Lung (tissue), 13 donors: ENCODE measurements around the gene MYH7. TPM values are rescaled to one million over a fixed set of nuclear protein-coding genes. Genes with fewer than 3 reads are reported as not detected.

Source experiments
- ATAC-seq: fragments of 200-7000 bp; cut with Tn5 transposase; one replicate; pipeline ENCODE4 v1.9.1; 2020; ENCODE audit warnings: moderate number of reproducible peaks; ENCODE audit not compliant: insufficient read depth, low FRiP score
- DNase-seq, 3 donors: peaks; one replicate each; pipeline ENCODE4 v3.0.0-alpha.2; 2013 to 2017
- H3K27ac ChIP-seq, 2 donors: one replicate each; pipeline ENCODE4 v1.5.1; 2013; ENCODE audit warnings: mild to moderate bottlenecking in 2 of 2, moderate library complexity in 2 of 2, control low read depth in 1 of 2, inconsistent platforms in 1 of 2, low read depth in 1 of 2, low read length in 1 of 2
- H3K27me3 ChIP-seq, 3 donors: one replicate each; pipeline ENCODE4 v1.5.1; 2013; ENCODE audit warnings: low read length in 2 of 3; ENCODE audit not compliant: control insufficient read depth in 3 of 3, insufficient read depth in 3 of 3
- H3K36me3 ChIP-seq, 4 donors: one replicate each; pipeline ENCODE4 v1.5.1; 2013; ENCODE audit warnings: low read length in 4 of 4, mild to moderate bottlenecking in 1 of 4, moderate library complexity in 1 of 4; ENCODE audit not compliant: control insufficient read depth in 4 of 4, insufficient read depth in 4 of 4
- H3K4me1 ChIP-seq, 5 donors: one replicate each; pipeline ENCODE4 v1.5.1; 2013; ENCODE audit warnings: low read length in 5 of 5, mild to moderate bottlenecking in 2 of 5, moderate library complexity in 1 of 5; ENCODE audit not compliant: control insufficient read depth in 5 of 5, insufficient read depth in 5 of 5
- H3K4me3 ChIP-seq: one replicate; pipeline ENCODE4 v1.5.1; 2013; ENCODE audit warnings: mild to moderate bottlenecking, control low read depth, moderate library complexity
- H3K9ac ChIP-seq, 2 donors: one replicate each; pipeline ENCODE4 v1.5.1; 2013; ENCODE audit warnings: low read length in 2 of 2, control low read depth in 1 of 2; ENCODE audit not compliant: insufficient read depth in 1 of 2
- H3K9me3 ChIP-seq, 4 donors: one replicate each; pipeline ENCODE4 v1.5.1; 2013; ENCODE audit warnings: low read length in 3 of 4, mild to moderate bottlenecking in 1 of 4, moderate library complexity in 1 of 4; ENCODE audit not compliant: control insufficient read depth in 4 of 4, insufficient read depth in 3 of 4
- WGBS, 2 donors: extraction: QIAGEN DNeasy Blood & Tissue Kit; methylation state at CpG; one replicate each; pipeline ENCODE4 v1.1.7; 2013; 5-methylcytosine and 5-hydroxymethylcytosine counted together
- polyA plus RNA-seq, 2 donors: library from polyadenylated mRNA; stranded (reverse); fragments of 200-250 nt; gene quantifications; one replicate each; pipeline ENCODE4 v1.2.1, GENCODE V29; 2013
- small RNA-seq: library from RNA; depleted of rRNA; stranded (forward); fragments of <200 nt; gene quantifications from one replicate; pipeline ENCODE3, GENCODE V24; 2014; ENCODE audit warnings: low replicate concordance
- total RNA-seq, 2 donors: library from RNA; depleted of rRNA in 1 of 2; stranded (reverse); fragments of >200 nt in 1 of 2; gene quantifications; one replicate each; pipeline ENCODE4 v1.2.1, GENCODE V29; 2014 to 2021
- TF ChIP-seq, protein P1 (sequence below): IDR thresholded peaks from 2 replicates; pipeline ENCODE4 v1.5.1; 2012; ENCODE audit warnings: mild to moderate bottlenecking; ENCODE audit errors: control extremely low read depth, extremely low read depth
- donor health status: control.
- donor health status: control.
- donor health status: Bipolar disorder and iron deficiency.
- donor health status: healthy.
- donor health status: DM: yes; HTN: yes; CAD: no.

The MYH7 gene
- total and polyA plus RNA-seq, 4 donors: 0.02 to 0.19 (median 0.09) TPM; not detected in 1

DNA sequence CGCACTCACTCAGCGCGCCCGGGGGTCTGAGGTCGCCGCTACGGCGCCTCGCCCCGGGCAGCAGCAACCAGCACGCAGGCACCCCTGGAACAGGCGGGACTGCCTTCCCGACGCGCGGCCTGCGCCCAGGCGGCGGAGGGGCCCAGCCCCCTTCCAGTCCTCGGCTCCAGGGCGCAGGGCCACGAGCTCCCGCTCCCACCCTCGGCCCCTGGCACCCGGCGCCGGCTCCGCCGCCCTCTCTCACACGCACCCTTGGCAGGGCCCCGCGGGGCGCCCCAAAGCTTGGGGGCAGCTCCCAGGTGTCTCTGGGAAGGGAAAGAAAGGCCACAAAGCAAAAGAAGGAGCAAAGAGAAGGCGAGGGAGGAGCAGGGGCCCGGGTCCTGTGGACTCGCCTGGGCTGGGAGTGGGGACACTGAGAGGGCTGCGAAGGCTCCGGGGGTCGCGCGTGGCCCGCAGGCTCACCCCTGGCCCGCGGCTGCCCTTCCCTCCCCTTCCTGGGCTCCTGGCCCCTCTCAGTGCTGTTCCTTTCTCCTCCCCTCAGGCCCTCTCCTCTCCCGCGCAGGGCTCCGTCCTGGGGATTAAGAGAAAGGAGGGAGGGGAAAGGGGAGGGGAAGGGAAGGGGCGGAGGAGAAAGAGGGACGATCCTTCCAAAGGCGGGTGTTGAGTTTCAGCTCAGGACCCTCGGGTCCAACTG, 69.6 kb downstream of the MYH7 start:
- Histone ChIP-seq H3K9me3 (no peaks in the 10 kb centered on the region), H3K9ac (peak overlapping the region in 1 of 2 donors; percentile 59), H3K27me3 (no peaks in the 10 kb centered on the region), H3K36me3 (peaks cover 0 to 16% (median 7%) of the 10 kb centered on the region in 4 donors), H3K27ac (peak overlapping the region; percentile 54 to 87), H3K4me3 (peak overlapping the region; percentile 33), H3K4me1 (peaks cover 0 to 42% (median 17%) of the 10 kb centered on the region in 5 donors)
- DNase-seq: peak in 2 of 3 donors; percentile 98 to 99
- TF ChIP-seq, protein P1, sequence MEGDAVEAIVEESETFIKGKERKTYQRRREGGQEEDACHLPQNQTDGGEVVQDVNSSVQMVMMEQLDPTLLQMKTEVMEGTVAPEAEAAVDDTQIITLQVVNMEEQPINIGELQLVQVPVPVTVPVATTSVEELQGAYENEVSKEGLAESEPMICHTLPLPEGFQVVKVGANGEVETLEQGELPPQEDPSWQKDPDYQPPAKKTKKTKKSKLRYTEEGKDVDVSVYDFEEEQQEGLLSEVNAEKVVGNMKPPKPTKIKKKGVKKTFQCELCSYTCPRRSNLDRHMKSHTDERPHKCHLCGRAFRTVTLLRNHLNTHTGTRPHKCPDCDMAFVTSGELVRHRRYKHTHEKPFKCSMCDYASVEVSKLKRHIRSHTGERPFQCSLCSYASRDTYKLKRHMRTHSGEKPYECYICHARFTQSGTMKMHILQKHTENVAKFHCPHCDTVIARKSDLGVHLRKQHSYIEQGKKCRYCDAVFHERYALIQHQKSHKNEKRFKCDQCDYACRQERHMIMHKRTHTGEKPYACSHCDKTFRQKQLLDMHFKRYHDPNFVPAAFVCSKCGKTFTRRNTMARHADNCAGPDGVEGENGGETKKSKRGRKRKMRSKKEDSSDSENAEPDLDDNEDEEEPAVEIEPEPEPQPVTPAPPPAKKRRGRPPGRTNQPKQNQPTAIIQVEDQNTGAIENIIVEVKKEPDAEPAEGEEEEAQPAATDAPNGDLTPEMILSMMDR: no peak
- 4 to 7% methylated on average over 30 to 51 of the region's 51 CpGs for WGBS, 2 donors
- peak; percentile 56 for ATAC-seq

DNA sequence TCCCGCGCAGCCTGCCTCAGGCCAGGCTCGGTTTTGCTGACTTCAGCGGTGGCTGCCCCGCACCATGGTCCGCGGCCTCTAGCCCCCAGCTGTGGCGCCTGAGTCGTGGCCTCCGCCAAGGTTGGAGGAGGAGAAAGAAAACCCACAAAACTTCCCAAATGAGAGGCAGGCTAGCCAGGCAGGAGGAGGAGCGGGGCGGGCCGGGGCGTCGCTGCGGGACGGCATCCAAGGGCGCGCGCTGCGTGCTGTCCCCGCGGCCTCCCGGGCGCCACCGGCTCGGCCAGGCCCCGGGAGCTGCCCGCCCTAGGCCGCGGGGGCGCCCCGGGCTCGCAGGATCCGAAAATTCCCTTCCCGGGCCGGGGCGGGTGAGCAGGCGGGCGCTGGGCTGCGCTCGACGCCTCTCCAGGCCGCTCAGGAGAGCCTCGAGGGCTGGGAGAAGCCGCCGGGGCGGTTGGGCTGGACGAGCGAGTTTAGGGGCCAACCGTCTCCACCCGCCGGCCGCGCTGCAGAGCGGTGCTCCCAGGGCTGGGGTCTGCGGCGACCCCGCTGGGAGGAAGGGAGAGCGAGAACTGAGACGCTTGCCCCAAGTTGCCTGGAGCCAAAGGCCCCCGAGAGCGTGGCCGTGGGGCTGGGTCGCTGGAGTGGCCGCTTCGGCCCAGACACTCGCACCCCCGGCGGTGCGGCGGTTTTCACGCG, 70.3 kb downstream of the MYH7 start, which contains the start of gene EFS:
TSS of gene EFS (minus strand) at position 137 of the 696 bp plus-strand sequence. CDS start 147 bp downstream, outside the sequence.
- TF ChIP-seq, protein P1: no peak
- DNase-seq (peak; percentile 62 to 74 (median 68)), ATAC-seq (peak; percentile 60)
- Histone ChIP-seq H3K27me3 (no peaks in the 10 kb centered on the region), H3K36me3 (peaks cover 0 to 19% (median 7%) of the 10 kb centered on the region in 4 donors), H3K27ac (peak within 1 kb of the TSS; percentile 54 to 87), H3K9ac (peak within 1 kb of the TSS; percentile 82 to 96), H3K4me3 (peak within 1 kb of the TSS; percentile 33), H3K9me3 (no peaks in the 10 kb centered on the region), H3K4me1 (peaks cover 0 to 42% (median 17%) of the 10 kb centered on the region in 5 donors)
- 1 to 2% methylated on average over 64 to 74 of the region's 74 CpGs for WGBS, 2 donors

DNA sequence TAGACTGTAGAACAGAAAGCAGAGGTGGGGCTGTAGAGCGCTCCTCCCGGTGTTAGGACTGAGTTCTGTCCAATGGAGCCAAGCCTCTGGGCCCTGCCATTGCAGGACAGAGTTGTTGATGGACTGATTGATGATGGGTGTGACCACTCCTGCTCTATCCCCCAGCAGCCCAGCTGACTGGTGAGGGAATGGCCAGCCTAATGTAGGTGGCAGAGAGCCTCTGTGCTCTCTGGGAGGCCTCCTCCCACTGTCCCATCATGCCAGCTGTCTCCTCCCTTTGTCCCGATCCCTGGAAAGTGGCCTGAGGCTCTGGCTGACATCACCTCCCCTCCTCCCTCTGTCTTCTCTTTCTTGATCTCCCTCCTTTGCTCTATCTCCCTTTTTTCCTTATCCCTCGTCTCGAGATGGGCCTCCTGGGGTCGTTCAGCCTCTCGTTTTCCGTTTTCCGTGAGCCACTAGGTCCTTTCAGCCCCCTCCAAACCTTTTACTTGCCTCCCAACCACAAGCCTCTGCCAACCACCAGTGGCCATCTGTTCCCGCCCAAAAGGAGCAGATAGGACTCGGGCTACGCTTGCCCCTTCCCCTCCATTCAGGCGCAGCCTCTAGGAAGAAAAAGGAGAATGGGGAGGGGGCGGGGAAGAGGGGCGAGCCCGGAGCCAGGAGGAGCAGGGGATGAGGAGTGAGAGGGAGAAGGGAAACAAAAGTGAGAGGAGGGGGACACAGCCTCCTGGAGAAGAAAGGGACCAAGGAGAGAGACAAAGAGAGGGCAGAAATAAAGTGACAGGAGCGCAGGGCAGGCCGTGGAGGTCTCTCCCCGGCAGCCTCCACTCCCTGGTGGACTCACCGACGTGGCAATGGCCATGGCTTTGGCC, 71.1 kb downstream of the MYH7 start:
- TF ChIP-seq, protein P1: no peak
- Histone ChIP-seq H3K4me3 (peak overlapping the region; percentile 32), H3K9me3 (no peaks in the 10 kb centered on the region), H3K4me1 (peaks cover 0 to 42% (median 17%) of the 10 kb centered on the region in 5 donors), H3K36me3 (peaks cover 0 to 21% (median 10%) of the 10 kb centered on the region in 4 donors), H3K27me3 (no peaks in the 10 kb centered on the region), H3K9ac (peak overlapping the region; percentile 82 to 96), H3K27ac (peak overlapping the region; percentile 54 to 87)
- 20 to 31% methylated on average over 18 to 21 of the region's 21 CpGs for WGBS, 2 donors
- DNase-seq: peak; percentile 62 to 75 (median 75)
- ATAC-seq: no peak

Small RNAs within 50 kb of the gene (small RNA-seq; reads per million reads assigned to genes)
- gene MIR208A (not detected), gene MIR208B (0.10 reads per million)

Other genes with a start within 250 kb of the MYH7 start
- not detected for gene RNF212B, start 197.7 kb downstream of the MYH7 start, total RNA-seq
- gene RNF212B, start 197.7 kb downstream of the MYH7 start, polyA plus RNA-seq: under 1 TPM in 1 of 2 donors, not detected in 1; 0.09 TPM
- 10 to 100 TPM in 1 of 2 donors, 1 to 10 TPM in 1; 6.1 to 13.4 TPM for gene HOMEZ, start 149.5 kb downstream of the MYH7 start, total RNA-seq
- gene HOMEZ, start 149.5 kb downstream of the MYH7 start, polyA plus RNA-seq: 1 to 10 TPM; 6.9 to 9.8 TPM
- gene PPP1R3E, start 132.8 kb downstream of the MYH7 start, total RNA-seq: 10 to 100 TPM in 1 of 2 donors, 1 to 10 TPM in 1; 7.5 to 14.5 TPM
- 10 to 100 TPM in 1 of 2 donors, 1 to 10 TPM in 1; 7.1 to 16.4 TPM for gene PPP1R3E, start 132.8 kb downstream of the MYH7 start, polyA plus RNA-seq
- gene BCL2L2, start 128.8 kb downstream of the MYH7 start, total RNA-seq: 10 to 100 TPM; 20.8 to 52.8 TPM
- 10 to 100 TPM; 31.0 to 48.6 TPM for gene BCL2L2, start 128.8 kb downstream of the MYH7 start, polyA plus RNA-seq
- 100 to 1,000 TPM in 1 of 2 donors, 10 to 100 TPM in 1; 66.0 to 116 TPM for gene PABPN1, start 114.2 kb downstream of the MYH7 start, total RNA-seq
- gene PABPN1, start 114.2 kb downstream of the MYH7 start, polyA plus RNA-seq: 100 to 1,000 TPM in 1 of 2 donors, 10 to 100 TPM in 1; 88.8 to 183 TPM
- gene SLC22A17, start 82.8 kb downstream of the MYH7 start, total RNA-seq: 10 to 100 TPM; 13.4 to 27.3 TPM
- gene SLC22A17, start 82.8 kb downstream of the MYH7 start, polyA plus RNA-seq: 1 to 10 TPM; 5.4 to 6.0 TPM
- gene EFS, start 70.5 kb downstream of the MYH7 start, total RNA-seq: 10 to 100 TPM; 18.2 to 19.9 TPM
- gene EFS, start 70.5 kb downstream of the MYH7 start, polyA plus RNA-seq: 1 to 10 TPM; 6.5 to 7.3 TPM
- not detected for gene IL25, start 62.9 kb downstream of the MYH7 start, total RNA-seq
- gene IL25, start 62.9 kb downstream of the MYH7 start, polyA plus RNA-seq: not detected
- 1 to 10 TPM in 1 of 2 donors, under 1 TPM in 1; 0.55 to 2.0 TPM for gene CMTM5, start 58.6 kb downstream of the MYH7 start, total RNA-seq
- 1 to 10 TPM in 1 of 2 donors, under 1 TPM in 1; 0.79 to 3.3 TPM for gene CMTM5, start 58.6 kb downstream of the MYH7 start, polyA plus RNA-seq
- 1 to 10 TPM in 1 of 2 donors, not detected in 1; 7.1 TPM for gene MYH6, start 27.4 kb downstream of the MYH7 start, total RNA-seq
- under 1 TPM; 0.25 to 0.28 TPM for gene MYH6, start 27.4 kb downstream of the MYH7 start, polyA plus RNA-seq
- 10 to 100 TPM; 31.6 to 52.4 TPM for gene NGDN, start 34.0 kb upstream of the MYH7 start, total RNA-seq
- gene NGDN, start 34.0 kb upstream of the MYH7 start, polyA plus RNA-seq: 10 to 100 TPM; 42.0 to 47.4 TPM
- gene ZFHX2, start 116.1 kb upstream of the MYH7 start, total RNA-seq: 1 to 10 TPM in 1 of 2 donors, under 1 TPM in 1; 0.82 to 4.5 TPM
- gene ZFHX2, start 116.1 kb upstream of the MYH7 start, polyA plus RNA-seq: under 1 TPM; 0.50 to 0.67 TPM
- 10 to 100 TPM; 10.7 to 22.1 TPM for gene THTPA, start 120.6 kb upstream of the MYH7 start, total RNA-seq
- 10 to 100 TPM in 1 of 2 donors, 1 to 10 TPM in 1; 7.7 to 17.6 TPM for gene THTPA, start 120.6 kb upstream of the MYH7 start, polyA plus RNA-seq
- gene AP1G2, start 132.1 kb upstream of the MYH7 start, total RNA-seq: 100 to 1,000 TPM in 1 of 2 donors, 10 to 100 TPM in 1; 48.0 to 104 TPM
- gene AP1G2, start 132.1 kb upstream of the MYH7 start, polyA plus RNA-seq: 100 to 1,000 TPM in 1 of 2 donors, 10 to 100 TPM in 1; 59.2 to 106 TPM
- gene JPH4, start 143.1 kb upstream of the MYH7 start, total RNA-seq: 1 to 10 TPM in 1 of 2 donors, under 1 TPM in 1; 0.23 to 3.1 TPM
- 1 to 10 TPM in 1 of 2 donors, under 1 TPM in 1; 0.44 to 1.6 TPM for gene JPH4, start 143.1 kb upstream of the MYH7 start, polyA plus RNA-seq
- gene DHRS2, start 200.7 kb upstream of the MYH7 start, total RNA-seq: under 1 TPM; 0.17 to 0.67 TPM
- under 1 TPM; 0.08 to 0.55 TPM for gene DHRS2, start 200.7 kb upstream of the MYH7 start, polyA plus RNA-seq